Epithelial cell of umbilical artery (primary cell): ENCODE results near the gene GLYAT. TPM values are rescaled to one million over a fixed set of nuclear protein-coding genes. Genes with fewer than 3 reads are reported as not detected.

Experiments
- total RNA-seq: library from RNA; depleted of rRNA; stranded (reverse); fragments of >200 nt; gene quantifications from 2 replicates; pipeline ENCODE4 v1.2.3, GENCODE V29; 2014

Gene GLYAT
- total RNA-seq = not detected in 2 replicates

DNA sequence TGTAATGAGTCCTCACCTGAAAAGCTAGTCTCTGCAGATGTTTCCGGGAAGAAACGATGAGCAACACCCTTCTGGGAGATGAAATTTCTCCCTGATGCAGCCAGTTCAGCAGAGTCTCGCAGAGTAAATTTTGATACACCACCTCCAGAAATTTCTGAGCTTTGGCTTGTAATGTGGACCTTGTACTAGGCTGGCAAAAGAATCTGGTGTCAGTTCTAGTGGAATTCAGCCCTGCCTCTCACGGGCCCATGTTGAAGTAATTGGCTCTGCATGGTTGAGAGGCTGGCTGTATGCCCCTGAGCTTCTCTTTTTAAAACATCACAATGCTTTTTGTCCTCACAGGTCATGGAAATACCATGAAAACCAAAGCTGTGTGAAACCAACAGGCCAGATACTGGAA lies at the start of gene GLYAT:
Gene GLYAT, minus strand, starts transcription at position 125 of the 400 bp plus-strand sequence. CDS start 7,447 bp downstream, outside the sequence.

Other genes with a start within 250 kb of the GLYAT start
- not detected in 2 replicates for gene OR5B21, start 223.8 kb downstream of the GLYAT start, total RNA-seq
- 2.9 and 11.4 TPM in 2 replicates for gene LPXN, start 156.1 kb downstream of the GLYAT start, total RNA-seq
- gene ZFP91, start 152.9 kb downstream of the GLYAT start, total RNA-seq = 36.1 and 53.5 TPM in 2 replicates
- gene CNTF, start 109.3 kb downstream of the GLYAT start, total RNA-seq = 0.97 and 1.8 TPM in 2 replicates
- 0.61 TPM in 1 of 2 replicates, not detected in the other for gene GLYATL2, start 112.8 kb upstream of the GLYAT start, total RNA-seq
- gene GLYATL1, start 207.5 kb upstream of the GLYAT start, total RNA-seq = not detected in 2 replicates